ENCODE results near the gene TCF4.

The TCF4 gene

DNA sequence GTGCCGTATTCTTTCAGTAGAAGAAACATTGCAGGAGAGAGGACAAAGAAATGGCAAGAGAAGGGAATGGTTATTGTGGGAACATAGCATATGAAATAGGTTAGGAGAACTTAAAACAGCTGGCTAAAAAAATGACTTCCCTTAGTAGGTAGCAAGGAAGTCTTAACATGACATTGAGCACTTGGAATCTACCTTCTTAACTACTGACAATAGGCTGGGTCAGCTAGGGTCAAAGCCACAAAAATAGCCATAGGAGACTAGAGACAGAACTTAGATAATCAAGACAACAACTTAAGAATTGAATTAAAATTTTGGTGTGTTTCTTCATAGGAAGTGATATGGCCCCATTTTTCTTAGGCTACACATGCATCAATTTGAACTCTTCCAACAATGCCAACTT is 227.9 kb downstream of the TCF4 start:
- DNase-seq (ENCODE audit: low read depth, low spot score), result no peak
- in situ Hi-C loops (cut with HindIII; ENCODE audit: low sequenced_read_pairs), result no loop called here
- H3K4me3 ChIP-seq (ENCODE audit: low read depth, low read length), result no peak overlapping the region
- TF ChIP-seq, protein P1, sequence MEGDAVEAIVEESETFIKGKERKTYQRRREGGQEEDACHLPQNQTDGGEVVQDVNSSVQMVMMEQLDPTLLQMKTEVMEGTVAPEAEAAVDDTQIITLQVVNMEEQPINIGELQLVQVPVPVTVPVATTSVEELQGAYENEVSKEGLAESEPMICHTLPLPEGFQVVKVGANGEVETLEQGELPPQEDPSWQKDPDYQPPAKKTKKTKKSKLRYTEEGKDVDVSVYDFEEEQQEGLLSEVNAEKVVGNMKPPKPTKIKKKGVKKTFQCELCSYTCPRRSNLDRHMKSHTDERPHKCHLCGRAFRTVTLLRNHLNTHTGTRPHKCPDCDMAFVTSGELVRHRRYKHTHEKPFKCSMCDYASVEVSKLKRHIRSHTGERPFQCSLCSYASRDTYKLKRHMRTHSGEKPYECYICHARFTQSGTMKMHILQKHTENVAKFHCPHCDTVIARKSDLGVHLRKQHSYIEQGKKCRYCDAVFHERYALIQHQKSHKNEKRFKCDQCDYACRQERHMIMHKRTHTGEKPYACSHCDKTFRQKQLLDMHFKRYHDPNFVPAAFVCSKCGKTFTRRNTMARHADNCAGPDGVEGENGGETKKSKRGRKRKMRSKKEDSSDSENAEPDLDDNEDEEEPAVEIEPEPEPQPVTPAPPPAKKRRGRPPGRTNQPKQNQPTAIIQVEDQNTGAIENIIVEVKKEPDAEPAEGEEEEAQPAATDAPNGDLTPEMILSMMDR (IDR thresholded peaks at IDR 0.05; ENCODE audit: low read depth, low read length), result no peak

DNA sequence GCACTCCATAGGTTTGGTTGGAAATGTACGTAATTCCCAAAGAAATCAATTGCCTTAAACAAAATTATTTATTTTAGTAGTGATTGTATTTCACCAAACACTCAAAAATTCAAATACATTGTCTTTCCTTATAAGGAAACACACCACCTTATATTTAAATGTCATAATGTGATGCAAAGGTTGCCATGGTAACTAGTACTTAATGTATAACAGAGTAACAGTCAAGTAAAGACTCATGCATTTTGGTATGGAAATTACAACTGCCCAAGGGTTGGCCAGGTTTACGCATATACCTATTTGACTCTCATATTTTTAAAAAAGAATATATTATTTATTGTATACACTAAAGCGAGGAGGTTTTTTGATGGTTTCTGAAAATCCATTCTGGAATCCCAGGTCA is 231.2 kb downstream of the TCF4 start:
- DNase-seq (ENCODE audit: low read depth, low spot score), result no peak
- TF ChIP-seq, protein P1 (IDR thresholded peaks at IDR 0.05; ENCODE audit: low read depth, low read length), result no peak

DNA sequence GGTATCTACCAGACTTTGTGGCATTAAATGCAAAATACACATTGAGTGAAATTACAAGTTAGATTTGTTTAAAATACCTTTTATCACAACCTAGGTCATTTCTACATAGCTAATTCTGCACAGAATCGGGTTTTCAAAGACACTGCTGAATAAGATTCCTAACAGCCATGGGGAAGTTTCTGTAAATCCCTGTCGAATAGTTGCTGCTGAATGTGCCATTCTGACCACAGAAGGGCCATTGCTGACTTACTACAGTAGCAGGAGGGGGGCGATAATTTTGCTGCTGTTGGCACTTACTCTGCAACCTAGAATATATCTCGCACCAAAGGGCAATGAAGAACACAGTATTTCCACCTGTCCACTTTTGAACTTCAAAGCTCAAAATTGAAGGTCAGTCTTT is 232.8 kb downstream of the TCF4 start:
- TF ChIP-seq, protein P1 (IDR thresholded peaks at IDR 0.05; ENCODE audit: low read depth, low read length), result no peak
- H3K4me3 ChIP-seq (ENCODE audit: low read depth, low read length), result no peak overlapping the region
- no peak for DNase-seq (ENCODE audit: low read depth, low spot score)
- in situ Hi-C loops (cut with HindIII; ENCODE audit: low sequenced_read_pairs), result no loop called here

More for the DNA sequence above, 231.2 kb downstream of the TCF4 start:
- in situ Hi-C loops (cut with HindIII; ENCODE audit: low sequenced_read_pairs), result no loop called here
- no peak overlapping the region for H3K4me3 ChIP-seq (ENCODE audit: low read depth, low read length)

DNA sequence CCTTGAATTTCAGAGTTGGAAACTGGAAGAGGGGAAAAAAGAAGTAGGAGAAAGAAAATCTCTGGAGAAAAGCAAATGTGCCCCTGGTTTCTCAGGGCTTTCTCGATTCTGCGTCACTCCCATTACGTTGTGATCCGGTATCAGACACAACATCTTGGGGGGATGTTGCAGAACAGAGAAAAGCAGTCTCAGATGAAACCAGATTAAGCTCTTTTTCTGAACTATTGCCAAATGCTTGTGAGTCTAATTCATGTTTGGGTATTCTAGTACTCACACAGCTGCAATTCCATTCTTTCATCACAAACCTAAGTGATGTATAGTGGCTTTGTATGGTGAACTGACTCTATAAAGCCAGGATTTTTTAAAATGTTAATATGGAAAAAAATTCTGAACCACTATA is 233.2 kb downstream of the TCF4 start:
- TF ChIP-seq, protein P1 (IDR thresholded peaks at IDR 0.05; ENCODE audit: low read depth, low read length), result no peak
- H3K4me3 ChIP-seq (ENCODE audit: low read depth, low read length), result no peak overlapping the region
- in situ Hi-C loops (cut with HindIII; ENCODE audit: low sequenced_read_pairs), result no loop called here
- peak; percentile 33 for DNase-seq (ENCODE audit: low read depth, low spot score)

DNA sequence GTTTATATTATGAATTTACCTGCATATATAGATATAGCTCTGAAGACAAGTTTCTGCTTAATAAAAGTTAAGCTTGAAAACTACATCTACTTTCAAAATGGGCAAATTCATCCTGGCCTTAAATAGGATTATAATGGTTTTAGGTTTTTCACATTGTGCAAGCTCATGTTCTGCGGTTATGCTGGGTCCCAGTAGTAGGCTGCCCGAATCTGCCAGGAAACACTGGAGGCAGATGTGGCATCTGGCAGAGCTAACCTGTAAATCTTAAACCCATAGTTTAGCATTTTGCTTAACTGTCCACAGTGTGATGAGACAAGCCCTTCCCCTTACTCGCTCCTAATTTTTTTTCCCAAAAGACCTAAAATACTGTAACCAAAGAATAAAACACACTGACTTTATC is 234.2 kb downstream of the TCF4 start:
- no peak for DNase-seq (ENCODE audit: low read depth, low spot score)
- H3K4me3 ChIP-seq (ENCODE audit: low read depth, low read length), result no peak overlapping the region
- in situ Hi-C loops (cut with HindIII; ENCODE audit: low sequenced_read_pairs), result no loop called here
- TF ChIP-seq, protein P1 (IDR thresholded peaks at IDR 0.05; ENCODE audit: low read depth, low read length), result no peak

DNA sequence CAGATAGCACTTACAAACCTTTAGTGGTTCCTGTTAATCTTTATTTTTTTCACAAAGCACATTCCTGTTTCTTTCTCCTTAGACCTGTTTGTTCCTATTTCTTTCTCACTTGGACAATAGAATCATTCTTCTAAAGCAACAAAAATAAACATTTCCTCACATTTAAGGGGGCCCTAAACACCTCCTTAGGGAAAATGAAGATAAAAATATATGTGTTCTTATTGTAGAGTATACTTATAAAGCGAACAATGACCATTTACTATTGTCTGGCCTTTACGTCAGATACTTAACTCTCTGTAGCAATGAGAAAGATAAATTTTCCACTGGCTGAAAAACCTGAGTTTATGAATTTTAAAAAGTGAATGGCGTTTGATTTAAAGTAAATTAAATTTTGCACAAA is 234.6 kb downstream of the TCF4 start:
- TF ChIP-seq, protein P1 (IDR thresholded peaks at IDR 0.05; ENCODE audit: low read depth, low read length), result no peak
- no peak for DNase-seq (ENCODE audit: low read depth, low spot score)
- in situ Hi-C loops (cut with HindIII; ENCODE audit: low sequenced_read_pairs), result no loop called here
- H3K4me3 ChIP-seq (ENCODE audit: low read depth, low read length), result no peak overlapping the region

All from astrocyte of the spinal cord (primary cell).